H9 (cell line): ENCODE data around the gene DNAJC17. TPM values are rescaled to one million over a fixed set of nuclear protein-coding genes. Genes with fewer than 3 reads are reported as not detected.

Experiments used
- DNase-seq: peaks from one replicate; pipeline ENCODE4 v3.0.0-alpha.2; 2017
- H2AFZ ChIP-seq: one replicate; pipeline ENCODE4 v1.6.1; 2013; ENCODE audit warnings: mild to moderate bottlenecking, low read length, control low read depth, moderate library complexity
- H2AK5ac ChIP-seq: 2 replicates; pipeline ENCODE4 v1.6.1; 2013; ENCODE audit warnings: low read length, control low read depth, mixed read lengths; ENCODE audit not compliant: insufficient read length
- H2BK120ac ChIP-seq: one replicate; pipeline ENCODE4 v1.6.1; 2013; ENCODE audit warnings: low read depth, mild to moderate bottlenecking, low read length, control low read depth, inconsistent platforms; ENCODE audit not compliant: poor library complexity, severe bottlenecking
- H2BK12ac ChIP-seq: 2 replicates; pipeline ENCODE4 v1.6.1; 2013; ENCODE audit warnings: low read length, control low read depth, mixed read lengths, low read depth; ENCODE audit not compliant: insufficient read length
- H2BK15ac ChIP-seq: 2 replicates; pipeline ENCODE4 v1.6.1; 2013; ENCODE audit warnings: low read depth, low read length, control low read depth
- H2BK20ac ChIP-seq: one replicate; pipeline ENCODE4 v1.6.1; 2013; ENCODE audit warnings: low read depth, mild to moderate bottlenecking, low read length, control low read depth, inconsistent platforms; ENCODE audit not compliant: poor library complexity, severe bottlenecking
- H2BK5ac ChIP-seq: 2 replicates; pipeline ENCODE4 v1.6.1; 2013; ENCODE audit warnings: low read length, control low read depth, mixed read lengths; ENCODE audit not compliant: insufficient read length
- H3K14ac ChIP-seq: 2 replicates; pipeline ENCODE4 v1.6.1; 2013; ENCODE audit warnings: low read length, control low read depth; ENCODE audit not compliant: insufficient read depth
- H3K18ac ChIP-seq: 2 replicates; pipeline ENCODE4 v1.6.1; 2013; ENCODE audit warnings: low read depth, mild to moderate bottlenecking, mixed read lengths, low read length, control low read depth; ENCODE audit not compliant: insufficient read length
- H3K23ac ChIP-seq: 2 replicates; pipeline ENCODE4 v1.6.1; 2013; ENCODE audit warnings: low read length, control low read depth, mixed read lengths, low read depth; ENCODE audit not compliant: insufficient read length
- H3K23me2 ChIP-seq: 2 replicates; pipeline ENCODE4 v1.6.1; 2013; ENCODE audit warnings: low read depth, mild to moderate bottlenecking, mixed read lengths, low read length, control low read depth; ENCODE audit not compliant: insufficient read length, poor library complexity, severe bottlenecking
- H3K27ac ChIP-seq: 2 replicates; pipeline ENCODE4 v1.5.1; 2013; ENCODE audit warnings: low read length, control low read depth, mixed read lengths, low read depth; ENCODE audit not compliant: insufficient read length
- H3K27me3 ChIP-seq: 2 replicates; pipeline ENCODE4 v1.6.1; 2013; ENCODE audit warnings: low read length, control low read depth, inconsistent platforms; ENCODE audit not compliant: insufficient read depth
- H3K4ac ChIP-seq: 2 replicates; pipeline ENCODE4 v1.6.1; 2013; ENCODE audit warnings: low read depth, mild to moderate bottlenecking, control low read depth, inconsistent platforms, low read length, moderate library complexity
- H3K4me1 ChIP-seq: 2 replicates; pipeline ENCODE4 v1.6.1; 2013; ENCODE audit warnings: low read length, control low read depth, inconsistent platforms; ENCODE audit not compliant: insufficient read depth
- H3K4me2 ChIP-seq: 2 replicates; pipeline ENCODE4 v1.6.1; 2013; ENCODE audit warnings: low read length, control low read depth, mixed read lengths; ENCODE audit not compliant: insufficient read length, insufficient read depth
- H3K56ac ChIP-seq: 2 replicates; pipeline ENCODE4 v1.6.1; 2013; ENCODE audit warnings: low read depth, mild to moderate bottlenecking, mixed read lengths, low read length, control low read depth; ENCODE audit not compliant: insufficient read length
- H3K79me1 ChIP-seq: 2 replicates; pipeline ENCODE4 v1.6.1; 2013; ENCODE audit warnings: low read depth, mild to moderate bottlenecking, moderate library complexity, low read length, control low read depth, inconsistent platforms; ENCODE audit not compliant: insufficient read depth, poor library complexity, severe bottlenecking
- H3K79me2 ChIP-seq: 2 replicates; pipeline ENCODE4 v1.6.1; 2013; ENCODE audit warnings: low read length, control low read depth, inconsistent platforms; ENCODE audit not compliant: insufficient read depth
- H3K9ac ChIP-seq: 2 replicates; pipeline ENCODE4 v1.6.1; 2013; ENCODE audit warnings: low read length, control low read depth, mixed read lengths; ENCODE audit not compliant: insufficient read length; ENCODE audit errors: extremely low read depth
- H3K9me3 ChIP-seq: one replicate; pipeline ENCODE4 v1.6.1; 2013; ENCODE audit warnings: low read depth, low read length, inconsistent platforms; ENCODE audit not compliant: control insufficient read depth
- H3T11ph ChIP-seq: one replicate; pipeline ENCODE4 v1.6.1; 2013; ENCODE audit warnings: mild to moderate bottlenecking, low read length, control low read depth, inconsistent platforms
- H4K20me1 ChIP-seq: one replicate; pipeline ENCODE4 v1.6.1; 2013; ENCODE audit not compliant: control insufficient read depth, insufficient read length, insufficient read depth
- H4K5ac ChIP-seq: 2 replicates; pipeline ENCODE4 v1.6.1; 2013; ENCODE audit warnings: low read depth, mild to moderate bottlenecking, mixed read lengths, low read length, control low read depth; ENCODE audit not compliant: insufficient read length
- H4K8ac ChIP-seq: replicated peaks from 2 replicates; pipeline ENCODE4 v1.6.1; 2013; ENCODE audit warnings: low read length, control low read depth, mixed read lengths, low read depth; ENCODE audit not compliant: insufficient read length
- H4K91ac ChIP-seq: 2 replicates; pipeline ENCODE4 v1.6.1; 2013; ENCODE audit warnings: low read depth, mild to moderate bottlenecking, moderate library complexity, mixed read lengths, low read length, control low read depth; ENCODE audit not compliant: insufficient read length
- H3K27ac Mint-ChIP-seq, 3 experiments: 2 replicates in 2 of 3; 3 replicates in 1 of 3; pipeline ENCODE4 v1.8.0; 2020 to 2021; ENCODE audit warnings: mixed read lengths in 3 of 3, mild to moderate bottlenecking in 1 of 3, moderate library complexity in 1 of 3
- H3K27me3 Mint-ChIP-seq: 2 replicates; pipeline ENCODE4 v1.8.0; 2021; ENCODE audit warnings: low read depth, mild to moderate bottlenecking, moderate library complexity, mixed read lengths
- H3K36me3 Mint-ChIP-seq, 3 experiments: 2 replicates in 2 of 3; 3 replicates in 1 of 3; pipeline ENCODE4 v1.8.0; 2020 to 2021; ENCODE audit warnings: low read depth in 3 of 3, mixed read lengths in 3 of 3; ENCODE audit not compliant: insufficient read depth in 1 of 3
- H3K4me1 Mint-ChIP-seq, 2 experiments: 2 replicates each; pipeline ENCODE4 v1.8.0; 2020; ENCODE audit warnings: mixed read lengths in 2 of 2
- H3K4me3 Mint-ChIP-seq, 2 experiments: 2 replicates in 1 of 2; 3 replicates in 1 of 2; pipeline ENCODE4 v1.8.0; 2020 to 2021; ENCODE audit warnings: mild to moderate bottlenecking in 2 of 2, mixed read lengths in 2 of 2, moderate library complexity in 1 of 2
- H3K9me3 Mint-ChIP-seq, 2 experiments: 2 replicates in 1 of 2; 3 replicates in 1 of 2; pipeline ENCODE4 v1.8.0; 2020; ENCODE audit warnings: mild to moderate bottlenecking in 2 of 2, mixed read lengths in 2 of 2, moderate library complexity in 1 of 2
- WGBS: extraction: QIAGEN DNeasy Blood & Tissue Kit; methylation state at CpG from one replicate; pipeline ENCODE4 v1.1.7; 2013; ENCODE audit warnings: missing lambda C conversion rate, low lambda C conversion rate, mixed read lengths; ENCODE audit not compliant: insufficient read length; ENCODE audit errors: extremely low coverage; 5-methylcytosine and 5-hydroxymethylcytosine counted together
- total RNA-seq: library from RNA; stranded (reverse); gene quantifications from 2 replicates; pipeline ENCODE4 v1.2.1, GENCODE V29; 2021
- TF ChIP-seq, protein P1 (sequence below): fragments of 200-600 bp; sonication (generic); conservative IDR thresholded peaks from 3 replicates; pipeline ENCODE4 v1.8.0; 2021; ENCODE audit warnings: antibody characterized with exemption, mild to moderate bottlenecking

DNAJC17 gene
- total RNA-seq, 1 experiment from 2014 or later, result 38.3 TPM

GRCh38 chr15:40749151-40749630 is 58.1 kb downstream of the DNAJC17 start:
- Histone ChIP-seq H3K79me2 (no peaks in the 10 kb centered on the region), H3K9ac (no peak overlapping the region), H2BK5ac (no peak overlapping the region), H3K23me2 (no peaks in the 10 kb centered on the region), H3K4ac (no peak overlapping the region), H4K20me1 (no peaks in the 10 kb centered on the region), H2BK20ac (no peak overlapping the region), H3T11ph (no peak overlapping the region), H2BK15ac (no peak overlapping the region), H2AK5ac (no peak overlapping the region), H2AFZ (no peak overlapping the region), H3K79me1 (no peaks in the 10 kb centered on the region), H3K23ac (no peak overlapping the region), H2BK12ac (no peak overlapping the region), H3K56ac (no peak overlapping the region), H4K8ac (no peak overlapping the region), H3K18ac (no peak overlapping the region), H3K27ac (no peak overlapping the region), H4K5ac (no peak overlapping the region), H3K4me2 (no peak overlapping the region), H3K27me3 (no peaks in the 10 kb centered on the region), H3K14ac (no peak overlapping the region), H4K91ac (no peak overlapping the region), H3K4me1 (no peaks in the 10 kb centered on the region), H2BK120ac (no peak overlapping the region), H3K9me3 (no peaks in the 10 kb centered on the region)
- DNase-seq, result no peak
- H3K4me3 Mint-ChIP-seq, result no peak overlapping the region
- TF ChIP-seq, protein P1, sequence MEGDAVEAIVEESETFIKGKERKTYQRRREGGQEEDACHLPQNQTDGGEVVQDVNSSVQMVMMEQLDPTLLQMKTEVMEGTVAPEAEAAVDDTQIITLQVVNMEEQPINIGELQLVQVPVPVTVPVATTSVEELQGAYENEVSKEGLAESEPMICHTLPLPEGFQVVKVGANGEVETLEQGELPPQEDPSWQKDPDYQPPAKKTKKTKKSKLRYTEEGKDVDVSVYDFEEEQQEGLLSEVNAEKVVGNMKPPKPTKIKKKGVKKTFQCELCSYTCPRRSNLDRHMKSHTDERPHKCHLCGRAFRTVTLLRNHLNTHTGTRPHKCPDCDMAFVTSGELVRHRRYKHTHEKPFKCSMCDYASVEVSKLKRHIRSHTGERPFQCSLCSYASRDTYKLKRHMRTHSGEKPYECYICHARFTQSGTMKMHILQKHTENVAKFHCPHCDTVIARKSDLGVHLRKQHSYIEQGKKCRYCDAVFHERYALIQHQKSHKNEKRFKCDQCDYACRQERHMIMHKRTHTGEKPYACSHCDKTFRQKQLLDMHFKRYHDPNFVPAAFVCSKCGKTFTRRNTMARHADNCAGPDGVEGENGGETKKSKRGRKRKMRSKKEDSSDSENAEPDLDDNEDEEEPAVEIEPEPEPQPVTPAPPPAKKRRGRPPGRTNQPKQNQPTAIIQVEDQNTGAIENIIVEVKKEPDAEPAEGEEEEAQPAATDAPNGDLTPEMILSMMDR, result no peak
- no peak overlapping the region; a peak in 1 of 7 replicates for H3K27ac Mint-ChIP-seq
- peaks cover 2 to 9% of the 10 kb centered on the region in 2 experiments; a peak in 2 of 4 replicates for H3K4me1 Mint-ChIP-seq
- H3K27me3 Mint-ChIP-seq, result no peaks in the 10 kb centered on the region
- H3K9me3 Mint-ChIP-seq, result no peaks in the 10 kb centered on the region
- no CpG with 5 or more reads among the region's 4 CpGs for WGBS
- H3K36me3 Mint-ChIP-seq, result peaks cover 4 to 24% (median 23%) of the 10 kb centered on the region in 3 experiments; a peak in 5 of 7 replicates
